Measurements from ENCODE around the gene ZFTA.
"Not testable (repeated sequence)": the region's sequence is repeated elsewhere in the genome, so short reads cannot be mapped to it uniquely, and the experiment has no call there.

ZFTA gene

DNA sequence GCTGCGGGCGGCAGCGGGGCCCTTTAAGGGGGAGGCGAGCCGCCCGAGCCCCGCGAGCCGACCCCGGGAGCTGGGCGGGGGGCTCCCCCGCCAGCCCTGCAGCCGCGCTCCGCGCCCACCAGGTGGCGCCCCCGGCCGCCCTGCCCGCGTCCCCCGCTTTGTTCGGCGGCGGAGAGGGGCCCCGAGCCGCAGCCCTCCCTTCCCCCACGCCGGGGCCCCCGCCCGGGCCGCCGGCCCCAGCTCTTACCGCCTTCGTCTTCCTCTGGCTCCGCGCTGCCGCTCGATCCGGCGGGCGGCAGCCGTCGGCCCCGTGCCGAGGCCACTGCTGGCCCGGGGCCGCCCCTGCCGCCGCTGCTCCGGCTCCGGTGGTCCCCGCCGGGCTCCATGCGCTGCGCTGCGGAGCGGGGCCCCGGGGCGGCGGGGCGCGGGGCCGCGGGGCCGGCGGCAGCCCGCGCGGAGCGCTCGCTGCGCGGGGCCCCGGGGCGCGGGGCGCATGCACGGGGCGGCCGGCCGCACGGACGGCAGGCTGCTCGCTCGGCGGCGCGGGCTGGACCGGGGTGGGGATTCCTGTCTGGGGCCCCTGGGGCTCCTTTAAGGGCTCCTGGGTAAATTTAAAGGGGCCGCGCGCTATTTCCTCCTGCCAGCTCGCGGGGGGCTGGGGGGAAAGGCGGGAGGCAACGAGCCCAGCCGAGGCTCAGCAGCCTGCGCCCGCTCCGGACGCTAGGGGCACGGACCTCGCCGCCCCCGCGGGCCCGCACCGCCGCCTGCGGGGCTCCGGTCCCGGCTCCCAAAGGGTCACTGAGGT, at the start of gene ZFTA:
Gene ZFTA, minus strand, starts transcription at position 539 of the 805 bp plus-strand sequence. Its CDS starts 153 bp downstream, at position 386.
- DNase-seq = peak; percentile 60

DNA sequence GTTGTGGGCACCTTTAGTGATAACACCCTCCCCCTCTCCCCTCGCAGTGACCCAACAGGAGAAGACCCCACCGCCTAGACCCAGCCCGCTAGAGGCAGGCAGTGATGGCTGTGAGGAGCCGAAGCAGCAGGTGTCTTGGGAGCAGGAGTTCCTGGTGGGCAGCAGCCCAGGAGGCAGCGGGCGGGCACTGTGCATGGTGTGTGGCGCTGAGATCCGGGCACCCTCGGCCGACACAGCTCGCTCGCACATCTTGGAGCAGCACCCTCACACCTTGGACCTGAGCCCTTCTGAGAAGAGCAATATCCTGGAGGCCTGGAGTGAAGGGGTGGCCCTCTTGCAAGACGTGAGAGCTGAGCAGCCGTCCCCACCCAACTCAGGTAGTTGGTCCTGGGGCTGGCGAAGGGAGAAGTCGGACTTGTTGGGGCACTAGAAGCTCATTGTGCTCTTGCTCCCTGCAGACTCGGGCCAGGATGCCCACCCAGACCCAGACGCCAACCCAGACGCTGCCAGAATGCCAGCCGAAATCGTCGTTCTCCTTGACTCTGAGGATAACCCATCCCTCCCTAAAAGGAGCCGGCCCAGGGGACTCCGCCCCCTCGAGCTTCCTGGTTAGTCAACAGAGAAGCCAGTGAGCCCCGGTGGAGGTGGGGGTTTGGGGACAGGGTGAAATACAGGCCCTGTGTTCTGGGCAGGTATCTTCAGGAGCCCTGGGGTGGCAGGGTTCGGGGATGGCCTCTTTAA, 49.4 kb upstream of the ZFTA start:
- DNase-seq = no peak

DNA sequence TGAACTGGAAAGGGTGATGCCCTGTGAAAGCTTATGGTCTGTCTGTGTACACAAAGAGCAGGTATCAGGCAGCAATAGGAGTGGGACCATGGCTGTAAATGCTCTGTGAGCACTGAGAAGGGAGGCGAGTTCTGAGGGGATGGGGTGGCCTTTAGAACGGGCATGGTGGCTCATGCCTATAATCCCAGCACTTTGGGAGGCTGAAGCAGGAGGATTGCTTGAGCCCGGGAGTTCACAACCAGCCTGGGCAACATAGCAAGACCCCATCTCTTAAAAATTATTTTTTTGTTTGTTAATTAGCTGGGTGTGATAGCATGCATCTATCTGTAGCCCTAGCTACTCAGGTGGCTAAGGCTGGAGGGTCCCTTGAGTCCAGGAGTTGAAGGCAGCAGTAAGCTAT, 48.2 kb upstream of the ZFTA start:
- DNase-seq = no peak

DNA sequence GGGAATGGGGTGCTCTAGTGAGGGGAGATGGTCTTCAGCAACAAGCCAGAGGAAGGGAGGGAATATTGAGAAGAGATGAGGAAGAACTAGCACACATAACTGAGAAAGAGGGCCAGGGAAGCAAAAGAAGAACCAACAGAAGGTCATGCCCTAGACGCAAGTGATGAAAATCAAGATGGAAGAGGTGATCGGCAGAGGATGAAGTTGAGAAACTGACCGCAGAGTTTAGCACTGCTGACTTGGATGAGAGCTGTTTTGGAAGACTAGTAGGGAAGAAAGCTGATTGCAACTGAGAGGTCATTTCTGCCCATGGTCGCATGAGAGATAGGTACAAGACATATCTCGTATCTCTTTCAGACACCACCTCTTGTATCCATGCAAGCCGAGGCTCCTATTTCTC, 47.6 kb upstream of the ZFTA start:
- no peak for DNase-seq

DNA sequence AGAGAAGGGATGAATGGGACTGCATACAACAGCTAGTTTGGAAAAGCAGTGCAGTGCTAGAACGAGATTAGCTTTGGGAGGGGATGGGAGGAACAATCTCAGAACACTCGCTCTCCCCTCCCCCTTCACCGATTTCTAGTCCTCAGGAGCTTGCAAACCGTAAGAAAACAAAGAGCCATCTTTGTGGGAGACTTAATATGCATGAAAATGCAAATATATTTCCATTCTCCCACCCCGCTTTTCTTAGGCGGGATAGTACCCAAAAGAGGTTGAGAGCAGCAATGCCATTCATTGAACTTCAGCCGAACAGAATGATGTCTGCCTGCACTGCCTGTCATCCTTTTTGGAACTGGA, 45.8 kb upstream of the ZFTA start:
- no peak for DNase-seq

DNA sequence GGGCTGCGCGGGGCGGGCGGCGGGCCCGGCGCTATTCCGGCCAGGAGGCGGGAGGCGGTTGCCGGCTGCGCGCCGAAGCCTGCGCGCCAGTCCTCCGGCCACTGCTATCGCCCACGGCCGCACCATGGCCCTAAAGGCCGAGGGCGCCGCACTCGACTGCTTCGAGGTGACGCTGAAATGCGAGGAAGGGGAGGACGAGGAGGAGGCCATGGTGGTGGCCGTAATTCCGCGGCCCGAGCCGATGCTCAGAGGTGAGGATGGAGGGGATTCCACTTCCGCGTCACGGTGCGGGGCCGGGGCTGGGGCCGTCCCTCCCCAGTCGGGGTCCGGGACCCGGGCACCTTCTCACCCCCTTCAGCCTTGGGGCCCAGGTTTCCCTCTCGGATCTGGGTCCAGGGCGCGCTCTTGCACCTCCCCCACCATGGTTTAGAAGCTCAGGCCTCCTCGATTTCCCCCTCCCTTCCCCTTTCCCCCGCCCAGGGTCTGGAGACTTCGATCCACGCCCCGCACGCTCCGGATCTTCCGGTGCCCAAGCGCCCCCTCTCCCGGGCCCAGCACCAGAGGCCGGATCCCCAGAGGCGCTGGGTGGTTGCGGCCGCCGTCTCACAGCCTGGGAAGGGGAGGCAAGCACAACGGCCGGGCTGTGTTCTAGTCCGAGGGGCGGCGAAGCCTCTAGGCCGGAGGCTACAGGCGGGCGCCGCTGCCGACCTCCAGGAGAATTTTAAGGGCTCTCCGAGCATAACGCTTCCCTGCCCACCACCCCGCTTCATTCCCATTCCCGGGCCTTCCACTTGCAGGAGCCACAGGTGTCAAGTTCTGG, 45.2 kb upstream of the ZFTA start:
- peak; percentile 50 for DNase-seq

DNA sequence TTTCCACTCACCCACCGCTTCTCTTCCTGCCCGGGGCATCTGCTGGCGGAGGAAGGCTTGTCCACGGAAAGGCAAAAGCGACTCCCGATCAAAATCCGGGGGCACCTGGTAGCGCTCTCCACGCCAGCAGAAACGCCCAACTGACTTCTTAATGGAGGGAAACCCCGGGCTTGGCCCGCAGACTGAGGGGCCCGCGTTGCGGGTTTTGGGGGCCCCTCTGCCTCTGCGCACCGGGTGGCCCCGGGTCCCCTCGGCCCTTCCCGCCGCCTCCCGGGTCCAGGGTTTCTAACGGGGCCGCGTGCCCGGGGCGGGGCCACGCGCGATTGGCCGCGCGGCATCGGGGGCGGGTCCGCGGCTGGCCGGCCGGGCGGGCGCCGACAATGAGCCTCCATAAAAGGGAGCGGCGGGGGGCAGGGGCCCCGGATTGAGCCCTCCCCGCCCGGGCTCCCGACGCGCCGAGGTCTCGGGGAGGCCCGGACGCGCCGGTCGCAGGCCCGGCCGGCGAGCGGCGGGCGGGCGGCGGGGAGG, 44.5 kb upstream of the ZFTA start, which contains the start of gene SPINDOC:
Gene SPINDOC, plus strand, starts transcription at position 422 of the 528 bp plus-strand sequence. CDS start 231 bp downstream, outside the sequence.
- peak; percentile 76 for DNase-seq

DNA sequence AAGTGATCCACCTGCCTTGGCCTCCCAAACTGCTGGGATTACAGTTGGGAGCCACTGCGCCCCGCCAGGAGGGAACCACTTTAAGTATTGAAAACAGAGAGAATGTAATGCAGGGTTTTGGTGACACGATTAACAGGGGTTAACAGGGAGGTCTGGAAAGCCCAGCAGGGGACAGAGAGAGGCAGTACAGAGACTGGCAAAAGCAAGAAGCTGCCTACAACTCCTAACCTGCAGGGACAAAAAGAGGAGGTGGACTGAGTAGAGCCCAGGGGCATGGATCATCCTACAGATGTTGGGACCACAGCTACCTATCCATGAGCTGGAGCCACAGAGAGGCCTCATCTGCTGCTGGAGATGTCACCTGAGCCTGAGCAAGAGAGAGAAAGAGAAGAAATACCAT, 42.9 kb upstream of the ZFTA start:
- no peak for DNase-seq

DNA sequence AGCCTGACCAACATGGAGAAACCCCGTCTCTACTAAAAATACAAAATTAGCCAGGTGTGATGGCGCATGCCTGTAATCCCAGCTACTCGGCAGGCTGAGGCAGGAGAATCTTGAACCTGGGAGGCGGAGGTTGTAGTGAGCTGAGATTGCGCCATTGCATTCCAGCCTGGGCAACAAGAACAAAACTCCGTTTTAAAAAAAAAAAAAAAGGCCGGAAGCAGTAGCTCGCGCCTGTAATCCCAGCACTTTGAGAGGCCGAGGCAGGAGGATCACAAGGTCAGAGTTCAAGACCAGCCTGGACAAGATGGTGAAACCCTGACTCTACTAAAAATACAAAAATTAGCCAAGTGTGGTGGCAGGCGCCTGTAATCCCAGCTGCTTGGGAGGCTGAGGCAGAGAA, 41.8 kb upstream of the ZFTA start:
- not testable (repeated sequence) for DNase-seq

DNA sequence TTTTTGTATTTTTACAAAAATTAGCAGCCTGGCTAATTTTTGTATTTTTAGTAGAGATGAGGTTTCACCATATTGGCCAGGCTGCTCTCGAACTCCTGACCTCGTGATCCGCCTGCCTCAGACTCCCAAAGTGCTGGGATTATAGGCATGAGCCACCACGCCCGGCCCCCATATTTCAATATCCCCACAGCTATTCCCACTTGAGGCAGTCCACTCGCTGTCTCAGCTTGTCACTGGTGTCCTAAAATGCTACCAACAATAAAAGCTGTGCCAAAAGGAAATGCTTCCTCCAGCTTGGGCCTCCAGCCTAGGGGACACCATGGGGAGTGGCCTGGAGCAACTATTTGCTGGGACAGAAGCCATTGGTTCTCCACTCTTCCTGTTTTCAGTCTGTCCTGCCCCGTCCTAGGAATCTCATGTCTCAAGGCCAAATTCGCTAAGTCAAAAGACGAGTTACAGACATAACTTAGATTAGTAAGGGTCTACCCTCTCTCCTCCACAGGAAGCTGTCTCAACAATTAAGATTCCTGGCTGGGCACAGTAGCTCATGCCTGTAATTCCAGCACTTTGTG, 37.4 kb upstream of the ZFTA start:
- DNase-seq = no peak

DNA sequence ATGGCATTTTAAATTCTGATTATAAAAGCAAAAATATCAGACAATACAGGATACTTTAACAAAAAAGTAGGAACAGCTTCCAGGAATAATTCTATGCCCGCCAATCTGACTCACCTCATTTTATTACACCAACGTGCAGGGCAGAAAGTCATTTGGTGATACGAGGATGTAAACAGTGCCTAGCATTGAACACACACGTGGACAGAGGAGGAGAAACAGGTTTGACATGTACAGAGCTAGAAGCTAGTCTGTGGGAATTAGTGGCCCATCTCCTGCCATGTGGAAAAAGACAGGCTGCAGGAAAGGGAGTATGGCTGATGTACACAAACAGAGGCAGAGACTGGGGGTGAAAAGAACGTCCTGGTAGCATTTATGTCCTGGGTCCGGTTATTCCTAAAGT, 35.7 kb upstream of the ZFTA start:
- no peak for DNase-seq

DNA sequence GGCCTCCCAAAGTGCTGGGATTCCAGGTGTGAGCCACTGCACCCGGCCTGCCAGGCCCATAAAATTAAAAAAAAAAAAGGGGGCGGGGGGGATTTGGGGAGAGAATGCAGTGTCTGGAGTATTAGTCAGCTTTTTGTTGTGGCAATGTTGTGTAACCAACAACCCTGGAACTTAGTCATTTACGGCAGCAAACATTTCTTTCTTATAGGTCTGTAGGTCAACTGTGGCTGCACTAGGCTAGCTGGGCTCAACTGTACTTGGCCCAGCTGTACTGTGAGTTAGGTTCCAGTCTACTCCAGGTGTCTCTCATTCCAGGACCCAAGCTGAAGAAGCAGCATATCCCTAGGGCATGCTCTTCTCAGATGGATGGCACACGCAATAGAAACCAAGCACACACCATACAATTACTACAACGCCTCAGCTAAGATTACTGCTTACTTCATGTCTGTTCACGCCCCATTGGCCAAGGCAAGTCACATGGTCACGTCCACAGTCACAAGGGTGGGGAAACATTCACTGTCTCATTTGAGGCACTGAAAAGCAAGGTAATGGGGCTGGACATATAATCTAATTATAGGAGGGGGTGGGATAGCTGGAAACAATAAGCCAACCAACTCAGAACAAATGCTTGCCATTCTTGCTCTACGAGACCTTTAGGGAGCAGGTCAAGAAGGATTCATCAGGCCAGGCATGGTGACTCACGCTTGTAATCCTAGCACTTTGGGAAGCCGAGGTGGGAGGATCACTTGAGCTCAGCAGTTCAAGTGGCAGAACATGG, 34.3 kb upstream of the ZFTA start:
- DNase-seq = peak; percentile 11

DNA sequence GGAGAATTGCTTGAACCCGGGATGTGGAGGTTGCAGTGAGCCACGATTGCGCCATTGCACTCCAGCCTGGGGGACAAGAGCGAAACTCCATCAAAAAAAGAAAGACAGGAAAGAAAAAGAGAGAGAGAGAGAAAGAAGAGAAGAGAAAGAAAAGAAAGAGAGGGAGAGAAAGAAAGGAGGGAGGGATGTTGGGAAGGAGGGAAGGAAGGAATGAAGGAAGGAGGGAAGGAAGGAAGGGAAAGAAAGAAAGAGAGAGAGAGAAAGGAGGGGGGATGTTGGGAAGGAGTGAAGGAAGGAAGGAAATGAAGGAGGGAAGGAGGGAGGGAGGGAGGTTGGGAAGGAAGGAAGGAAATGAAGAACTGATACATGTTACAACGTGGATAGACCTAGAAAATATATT, 32.3 kb upstream of the ZFTA start:
- no peak for DNase-seq

DNA sequence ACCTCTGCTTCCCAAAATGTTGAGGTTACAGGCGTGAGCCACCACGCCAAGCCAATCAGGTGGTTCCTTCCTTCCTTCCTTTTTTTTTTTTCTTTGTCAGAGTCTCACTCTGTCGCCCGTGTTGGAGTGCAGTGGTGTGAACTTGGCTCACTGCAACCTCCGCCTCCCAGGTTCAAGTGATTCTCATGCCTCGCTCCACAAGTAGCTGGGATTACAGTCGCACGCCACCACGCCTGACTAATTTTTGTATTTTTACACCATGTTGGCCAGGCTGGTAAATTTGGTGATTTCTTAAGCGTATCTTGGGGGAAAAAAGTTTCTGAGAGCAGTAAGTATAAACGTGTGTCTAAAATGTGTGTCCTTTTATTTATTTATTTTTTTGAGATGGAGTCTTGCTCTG, 26.5 kb upstream of the ZFTA start:
- DNase-seq = no peak

DNA sequence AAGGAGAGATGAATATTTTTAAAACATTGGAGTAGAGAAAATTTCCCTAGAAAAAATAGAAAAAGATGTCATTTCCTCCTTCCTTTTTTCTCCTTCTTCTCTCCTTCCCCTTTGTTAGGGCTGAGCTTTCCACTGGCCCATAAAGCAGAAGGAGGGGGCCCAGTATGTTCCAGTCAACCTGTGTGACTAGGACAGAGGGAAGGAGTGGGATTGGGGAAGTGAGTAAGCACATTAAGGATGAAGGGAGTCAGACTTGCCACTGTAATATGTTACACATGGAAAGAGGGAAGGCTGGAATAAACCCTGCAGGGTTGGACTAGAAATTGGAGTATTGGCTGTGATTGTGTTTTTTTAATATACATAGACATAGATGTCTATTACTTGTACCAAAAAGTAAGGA, 24.6 kb upstream of the ZFTA start:
- no peak for DNase-seq

DNA sequence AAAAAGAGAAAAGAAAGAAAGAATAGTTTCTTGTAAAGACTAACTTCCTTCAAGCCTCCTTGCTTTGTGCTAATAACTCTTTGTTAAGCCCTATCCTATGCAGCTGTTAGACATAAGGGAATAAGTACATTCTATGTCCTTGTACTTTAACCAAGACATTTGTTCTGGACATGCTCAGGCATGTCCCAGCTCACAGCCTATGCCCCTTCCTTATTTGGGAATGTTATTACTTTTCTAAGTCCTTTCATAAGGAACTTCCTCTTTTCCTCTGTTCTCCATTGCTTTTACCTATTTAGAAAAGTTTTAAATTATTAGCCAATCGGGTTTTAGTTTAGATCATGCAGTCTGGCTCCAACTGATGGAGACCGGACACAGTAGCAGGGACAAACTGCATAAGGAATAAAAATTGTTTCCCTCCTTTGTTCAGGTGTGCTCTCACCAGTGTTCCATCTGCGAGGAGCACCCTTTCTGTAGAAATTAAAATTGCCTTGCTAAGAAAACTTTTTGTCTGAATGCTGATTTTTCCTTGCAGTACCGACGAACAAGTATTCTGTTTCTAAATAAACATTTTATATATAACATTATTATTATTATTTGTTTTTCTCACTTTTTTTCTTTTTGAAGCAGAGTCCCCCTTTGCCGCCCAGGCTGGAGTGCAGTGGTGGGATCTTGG, 23.1 kb upstream of the ZFTA start:
- no peak for DNase-seq

DNA sequence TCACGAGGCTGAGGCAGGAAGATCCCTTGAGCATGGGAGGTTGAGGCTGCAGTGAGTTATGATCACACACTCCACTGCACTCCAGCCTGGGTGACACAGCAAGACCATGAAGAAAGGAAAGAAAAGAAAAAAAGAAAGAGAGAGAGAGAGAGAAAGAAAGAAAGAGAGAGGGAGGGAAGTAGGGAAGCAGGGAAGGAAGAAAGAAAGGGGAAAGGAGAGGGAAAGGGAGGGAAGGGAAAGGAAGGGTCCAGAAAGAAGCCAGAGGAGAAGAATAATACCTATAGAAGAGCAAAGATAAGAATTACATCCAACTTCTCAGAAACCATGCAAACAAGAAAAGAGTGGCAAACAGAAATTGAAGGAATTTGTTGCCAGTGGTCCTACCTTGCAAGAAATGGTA, 17.2 kb upstream of the ZFTA start:
- DNase-seq = no peak

DNA sequence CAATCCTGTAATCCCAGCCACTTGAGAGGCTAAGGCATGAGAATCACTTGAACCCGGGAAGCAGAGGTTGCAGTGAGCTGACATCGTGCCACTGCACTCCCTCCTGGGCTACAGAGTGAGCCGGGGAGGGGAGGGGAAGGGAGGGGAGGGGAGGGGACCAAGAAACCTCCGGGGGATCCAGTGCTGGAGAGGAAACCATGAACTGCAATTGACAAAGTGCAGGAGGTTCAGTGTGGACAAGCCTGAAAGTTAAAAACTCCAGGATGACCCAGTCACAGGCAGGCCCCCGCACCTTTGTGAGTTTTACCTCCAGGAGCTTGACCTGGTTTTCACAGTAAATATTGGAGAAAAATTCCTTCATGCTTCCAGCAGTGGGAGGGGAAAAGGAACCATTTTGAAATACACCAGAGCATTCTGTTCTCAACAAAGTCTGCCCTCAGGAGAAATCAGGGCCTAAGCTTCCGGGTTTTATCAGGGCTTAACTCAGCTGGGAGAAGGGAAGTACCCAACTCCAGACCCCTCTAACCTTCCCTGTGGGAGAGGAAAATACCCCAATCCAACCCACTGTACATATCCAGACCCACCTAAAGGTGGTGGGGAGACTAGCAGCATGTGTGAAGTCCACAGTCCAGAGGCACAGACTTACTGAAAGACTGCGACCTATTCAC, 15.5 kb upstream of the ZFTA start:
- no peak for DNase-seq

DNA sequence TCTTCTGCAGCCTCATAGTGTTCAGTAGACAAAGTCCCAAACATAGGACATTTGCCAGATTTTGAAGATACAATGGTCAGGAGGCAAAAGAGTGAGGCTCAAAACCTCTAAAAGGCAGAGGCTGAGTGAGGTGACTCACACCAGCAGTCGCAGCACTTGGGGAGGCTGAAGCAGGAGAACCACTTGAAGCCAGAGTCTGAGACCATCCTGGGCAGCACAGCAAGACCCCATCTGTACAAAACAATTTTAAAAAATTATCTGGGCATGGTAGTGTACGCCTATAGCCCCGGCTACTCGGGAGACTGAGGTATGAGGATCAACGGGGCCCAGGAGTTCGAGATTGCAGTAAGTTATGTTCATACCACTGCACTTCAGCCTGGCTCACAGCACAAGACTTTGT, 14.2 kb upstream of the ZFTA start:
- DNase-seq = no peak

DNA sequence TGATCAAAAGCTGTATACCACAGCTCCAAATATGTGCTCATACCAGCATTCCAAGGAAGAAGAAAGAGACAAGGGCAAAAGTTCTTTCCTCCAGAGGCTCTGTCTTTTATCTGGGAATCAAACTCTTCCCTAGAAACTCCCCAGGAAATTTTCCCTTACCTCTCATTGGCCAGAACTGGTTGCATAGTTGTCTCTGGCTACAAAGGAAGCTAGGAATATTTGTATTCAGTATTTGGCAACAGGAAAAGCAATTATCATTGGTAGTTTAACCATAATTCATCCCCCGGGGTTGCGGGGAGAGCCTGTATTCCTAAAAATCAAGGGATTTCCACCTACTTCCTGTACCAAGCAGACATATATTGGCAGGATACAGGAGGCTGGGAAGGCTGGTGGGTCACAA, 10.5 kb upstream of the ZFTA start:
- DNase-seq = no peak

DNA sequence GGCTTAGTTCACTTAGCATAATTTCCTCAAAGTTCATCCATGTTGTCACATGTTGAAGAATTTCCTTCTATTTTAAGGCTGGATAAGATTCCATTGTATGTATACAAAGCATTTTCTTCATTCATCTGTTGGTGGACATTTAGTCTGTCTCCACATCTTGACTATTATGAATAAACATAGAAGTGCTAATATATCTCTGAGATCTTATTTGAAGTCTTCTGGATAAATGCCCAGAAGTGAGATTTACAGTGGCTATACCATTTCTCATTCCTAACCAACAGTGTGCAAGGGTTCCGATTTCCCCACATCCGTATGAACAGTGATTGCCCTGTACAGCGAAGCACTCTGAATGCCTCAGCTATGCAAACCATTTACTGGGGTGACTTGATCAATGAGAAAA, 6.6 kb upstream of the ZFTA start:
- DNase-seq = no peak

All from activated CD4-positive, alpha-beta T cell treated with anti-CD3 and anti-CD28 coated beads for 48 hours (primary cell).